Neural cell (in vitro differentiated cells): ENCODE results near the gene PRDM11. TPM values are rescaled to one million over a fixed set of nuclear protein-coding genes. Genes with fewer than 3 reads are reported as not detected.

Experiments used
- H2AFZ ChIP-seq: fragments of 200-600, 300-800 bp; sonication (generic), shearing (Covaris generic); 2 replicates; pipeline ENCODE4 v1.6.0; 2014; ENCODE audit warnings: low read depth, mild to moderate bottlenecking, antibody characterized with exemption, low read length, moderate library complexity
- H3F3A ChIP-seq: fragments of 200-600 bp; shearing (Covaris generic); 2 replicates; pipeline ENCODE4 v1.6.1; 2016; ENCODE audit warnings: mild to moderate bottlenecking, moderate library complexity, mixed read lengths, antibody characterized with exemption, low read length; ENCODE audit not compliant: insufficient read depth, poor library complexity, severe bottlenecking
- H3K27ac ChIP-seq: fragments of 200-600, 300-800 bp; sonication (generic), shearing (Covaris generic); 2 replicates; pipeline ENCODE4 v1.5.1; 2014; ENCODE audit warnings: mild to moderate bottlenecking, low read length, moderate library complexity
- H3K27me3 ChIP-seq: fragments of 300-800, 200-600 bp; sonication (generic), shearing (Covaris generic); 2 replicates; pipeline ENCODE4 v1.6.0; 2014; ENCODE audit warnings: mild to moderate bottlenecking, low read depth, low read length, moderate library complexity; ENCODE audit not compliant: insufficient read depth
- H3K36me3 ChIP-seq: fragments of 300-800, 200-600 bp; sonication (generic), shearing (Covaris generic); 2 replicates; pipeline ENCODE4 v1.5.1; 2014; ENCODE audit warnings: mild to moderate bottlenecking, antibody characterized with exemption, low read length, moderate library complexity; ENCODE audit not compliant: insufficient read depth
- H3K4me2 ChIP-seq: fragments of 300-800, 200-600 bp; sonication (generic), shearing (Covaris generic); 2 replicates; pipeline ENCODE4 v1.6.0; 2014; ENCODE audit warnings: mild to moderate bottlenecking, low read length
- H3K4me3 ChIP-seq: fragments of 300-800, 200-600 bp; sonication (generic), shearing (Covaris generic); 2 replicates; pipeline ENCODE4 v1.5.1; 2014; ENCODE audit warnings: mild to moderate bottlenecking, low read length, moderate library complexity
- H3K79me2 ChIP-seq: fragments of 200-600 bp; shearing (Covaris generic); replicated peaks from 2 replicates; pipeline ENCODE4 v1.6.0; 2014; ENCODE audit warnings: mild to moderate bottlenecking, low read length, moderate library complexity; ENCODE audit not compliant: insufficient read depth
- H3K9ac ChIP-seq: fragments of 300-800, 200-600 bp; sonication (generic), shearing (Covaris generic); 2 replicates; pipeline ENCODE4 v1.6.1; 2016; ENCODE audit warnings: mild to moderate bottlenecking, low read length, mixed read lengths
- H3K9me2 ChIP-seq: fragments of 200-600 bp; shearing (Covaris generic); 2 replicates; pipeline ENCODE4 v1.6.1; 2016; ENCODE audit warnings: mild to moderate bottlenecking, low read length, mixed read lengths; ENCODE audit not compliant: insufficient read depth
- H3K9me3 ChIP-seq: fragments of 200-600, 300-800 bp; sonication (generic), shearing (Covaris generic); 2 replicates; pipeline ENCODE4 v1.6.1; 2016; ENCODE audit warnings: mild to moderate bottlenecking, mixed run types, low read length, moderate library complexity, mixed read lengths
- H4K20me1 ChIP-seq: fragments of 200-600 bp; shearing (Covaris generic); 2 replicates; pipeline ENCODE4 v1.6.1; 2016; ENCODE audit warnings: mild to moderate bottlenecking, mixed run types; ENCODE audit not compliant: insufficient read depth
- EP300 ChIP-seq: fragments of 450-650 bp; conservative IDR thresholded peaks from 2 replicates; pipeline ENCODE4 v1.6.1; 2014; ENCODE audit warnings: antibody characterized with exemption, mild to moderate bottlenecking, moderate library complexity; ENCODE audit not compliant: poor library complexity, severe bottlenecking
- EZH2 ChIP-seq: fragments of 200-600, 300-800 bp; shearing (Covaris generic), sonication (generic); IDR thresholded peaks from 2 replicates; pipeline ENCODE4 v1.6.1; 2014; ENCODE audit warnings: antibody characterized with exemption, low read length, borderline replicate concordance, mild to moderate bottlenecking; ENCODE audit not compliant: insufficient read depth, poor library complexity, severe bottlenecking
- MXI1 ChIP-seq: fragments of 450-650 bp; conservative IDR thresholded peaks from 2 replicates; pipeline ENCODE4 v1.6.1; 2014; ENCODE audit warnings: antibody characterized with exemption, mild to moderate bottlenecking; ENCODE audit not compliant: poor library complexity, severe bottlenecking
- RAD21 ChIP-seq: fragments of 450-650 bp; conservative IDR thresholded peaks from 2 replicates; pipeline ENCODE4 v1.6.1; 2014; ENCODE audit warnings: antibody characterized with exemption, mild to moderate bottlenecking, moderate library complexity
- SMC3 ChIP-seq: fragments of 450-650 bp; conservative IDR thresholded peaks from 2 replicates; pipeline ENCODE4 v1.6.1; 2014; ENCODE audit warnings: antibody characterized with exemption, mild to moderate bottlenecking, moderate library complexity; ENCODE audit not compliant: poor library complexity
- polyA plus RNA-seq: library from polyadenylated mRNA; depleted of rRNA; stranded (reverse); fragments of >200 nt; gene quantifications from 2 replicates; pipeline ENCODE4 v1.2.3, GENCODE V29; 2014
- TF ChIP-seq, protein P1 (sequence below): fragments of 450-650 bp; IDR thresholded peaks from 2 replicates; pipeline ENCODE4 v1.5.1; 2014; ENCODE audit warnings: antibody characterized with exemption, mild to moderate bottlenecking, moderate library complexity; ENCODE audit not compliant: poor library complexity, severe bottlenecking

The PRDM11 gene
- polyA plus RNA-seq, 1 donor from 2014 or later = 2.0 TPM

DNA sequence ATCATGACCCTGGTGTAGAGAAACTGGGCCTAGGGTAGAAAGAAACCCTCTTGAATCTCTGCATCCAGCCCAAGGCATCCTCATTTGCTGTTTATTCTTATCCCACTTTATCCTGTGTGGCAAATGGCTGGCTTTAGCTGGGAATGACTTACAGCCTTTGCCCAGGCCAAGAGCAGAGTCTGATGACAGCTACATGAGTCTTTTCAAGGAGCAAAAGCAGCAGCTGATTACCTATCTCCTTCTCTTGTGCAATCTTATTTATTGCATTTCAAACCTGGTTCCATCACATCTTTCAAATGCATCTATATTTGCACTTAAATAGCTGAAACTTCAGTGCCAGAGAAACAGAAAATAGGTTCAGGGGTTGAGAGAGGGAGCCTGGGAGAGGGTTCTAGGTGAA is 113.6 kb downstream of the PRDM11 start:
- H3K9me2 ChIP-seq = no peaks in the 10 kb centered on the region
- H3K27ac ChIP-seq = no peak overlapping the region
- H3K4me2 ChIP-seq = no peak overlapping the region
- no peaks in the 10 kb centered on the region for H3K79me2 ChIP-seq
- H2AFZ ChIP-seq = no peak overlapping the region
- H3K27me3 ChIP-seq = no peaks in the 10 kb centered on the region
- TF ChIP-seq, protein P1, sequence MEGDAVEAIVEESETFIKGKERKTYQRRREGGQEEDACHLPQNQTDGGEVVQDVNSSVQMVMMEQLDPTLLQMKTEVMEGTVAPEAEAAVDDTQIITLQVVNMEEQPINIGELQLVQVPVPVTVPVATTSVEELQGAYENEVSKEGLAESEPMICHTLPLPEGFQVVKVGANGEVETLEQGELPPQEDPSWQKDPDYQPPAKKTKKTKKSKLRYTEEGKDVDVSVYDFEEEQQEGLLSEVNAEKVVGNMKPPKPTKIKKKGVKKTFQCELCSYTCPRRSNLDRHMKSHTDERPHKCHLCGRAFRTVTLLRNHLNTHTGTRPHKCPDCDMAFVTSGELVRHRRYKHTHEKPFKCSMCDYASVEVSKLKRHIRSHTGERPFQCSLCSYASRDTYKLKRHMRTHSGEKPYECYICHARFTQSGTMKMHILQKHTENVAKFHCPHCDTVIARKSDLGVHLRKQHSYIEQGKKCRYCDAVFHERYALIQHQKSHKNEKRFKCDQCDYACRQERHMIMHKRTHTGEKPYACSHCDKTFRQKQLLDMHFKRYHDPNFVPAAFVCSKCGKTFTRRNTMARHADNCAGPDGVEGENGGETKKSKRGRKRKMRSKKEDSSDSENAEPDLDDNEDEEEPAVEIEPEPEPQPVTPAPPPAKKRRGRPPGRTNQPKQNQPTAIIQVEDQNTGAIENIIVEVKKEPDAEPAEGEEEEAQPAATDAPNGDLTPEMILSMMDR = no peak
- TF ChIP-seq MXI1 (no peak), SMC3 (no peak)
- no peak overlapping the region for H3K4me3 ChIP-seq
- no peaks in the 10 kb centered on the region for H4K20me1 ChIP-seq
- H3K9me3 ChIP-seq = no peaks in the 10 kb centered on the region
- no peak overlapping the region for H3K9ac ChIP-seq
- no peaks in the 10 kb centered on the region for H3F3A ChIP-seq
- no peaks in the 10 kb centered on the region for H3K36me3 ChIP-seq

DNA sequence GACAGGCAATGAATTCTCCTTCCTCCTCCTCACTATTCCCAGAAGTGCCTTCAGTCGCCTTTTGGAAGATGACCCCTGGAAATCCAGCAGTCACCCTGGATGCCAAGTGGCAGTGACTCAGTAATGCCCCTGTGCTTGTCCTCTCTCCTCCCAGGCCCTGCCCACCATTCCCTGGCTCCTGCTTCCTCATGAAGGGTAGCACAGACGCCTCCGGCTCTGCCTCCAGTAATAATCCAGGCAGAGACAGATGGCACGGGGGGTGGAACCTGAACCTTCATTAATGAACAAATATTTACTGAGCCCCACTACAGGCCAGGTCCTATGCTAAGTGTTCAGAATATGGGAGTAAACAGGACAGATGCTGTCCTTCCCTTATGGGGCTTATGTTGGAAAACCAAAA is 116.5 kb downstream of the PRDM11 start:
- Histone ChIP-seq H3K4me3 (no peak overlapping the region), H3F3A (no peaks in the 10 kb centered on the region), H3K4me2 (no peak overlapping the region), H3K36me3 (no peaks in the 10 kb centered on the region), H3K27ac (no peak overlapping the region), H3K79me2 (no peaks in the 10 kb centered on the region), H3K27me3 (no peaks in the 10 kb centered on the region), H3K9me2 (no peaks in the 10 kb centered on the region), H3K9ac (no peak overlapping the region), H2AFZ (no peak overlapping the region), H4K20me1 (no peaks in the 10 kb centered on the region), H3K9me3 (no peaks in the 10 kb centered on the region)
- TF ChIP-seq, protein P1 = no peak
- no peak for TF ChIP-seq SMC3

DNA sequence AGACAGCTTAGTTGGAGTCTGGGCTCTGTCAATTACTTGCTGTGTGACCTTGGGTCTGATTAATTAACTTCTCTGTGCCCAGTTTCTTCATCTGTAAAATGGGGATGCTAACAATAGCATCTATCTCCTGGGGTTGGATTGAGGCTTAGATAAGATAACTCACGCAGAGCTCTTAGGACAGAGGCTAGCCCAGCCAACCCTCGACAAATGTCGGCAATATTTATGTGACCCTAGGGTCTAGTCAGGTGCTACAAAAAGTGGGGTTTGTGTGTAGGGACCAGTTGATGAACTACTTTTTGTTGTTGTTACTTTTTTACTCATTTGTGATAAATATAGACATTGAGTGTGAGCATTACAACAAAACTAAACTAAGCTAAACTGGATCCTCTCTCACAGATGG is 117.3 kb downstream of the PRDM11 start:
- H3K27ac ChIP-seq = no peak overlapping the region
- no peak for TF ChIP-seq RAD21
- no peak for TF ChIP-seq SMC3
- no peak for TF ChIP-seq MXI1
- no peak for TF ChIP-seq EZH2
- no peak for TF ChIP-seq EP300
- H3K27me3 ChIP-seq = no peaks in the 10 kb centered on the region
- no peak overlapping the region for H3K4me3 ChIP-seq
- H3F3A ChIP-seq = no peaks in the 10 kb centered on the region
- no peaks in the 10 kb centered on the region for H3K9me2 ChIP-seq
- no peak overlapping the region for H3K4me2 ChIP-seq
- no peak overlapping the region for H3K9ac ChIP-seq
- H3K79me2 ChIP-seq = no peaks in the 10 kb centered on the region
- no peak overlapping the region for H2AFZ ChIP-seq
- H3K36me3 ChIP-seq = no peaks in the 10 kb centered on the region
- H3K9me3 ChIP-seq = no peaks in the 10 kb centered on the region
- H4K20me1 ChIP-seq = no peaks in the 10 kb centered on the region
